Left renal pelvis (tissue), 4 donors: Measurements from ENCODE around the gene CARF. TPM values are rescaled to one million over a fixed set of nuclear protein-coding genes. Genes with fewer than 3 reads are reported as not detected.
A peak's percentile ranks its signal among the peaks of the same experiment; 100 is the strongest.
"Not testable (repeated sequence)": the region's sequence is repeated elsewhere in the genome, so short reads cannot be mapped to it uniquely, and the experiment has no call there.

ENCODE experiments used
- DNase-seq, 4 donors: peaks; one replicate each; pipeline ENCODE4 v3.0.0-alpha.2; 2013; ENCODE audit warnings: low read depth in 4 of 4, low spot score in 3 of 4
- polyA plus RNA-seq, 4 donors: library from polyadenylated mRNA; unstranded; fragments of 120-200 nt; gene quantifications; one replicate each; pipeline ENCODE4 v1.2.1, GENCODE V29; 2013; ENCODE audit not compliant: insufficient read length in 4 of 4

The CARF gene, protein sequence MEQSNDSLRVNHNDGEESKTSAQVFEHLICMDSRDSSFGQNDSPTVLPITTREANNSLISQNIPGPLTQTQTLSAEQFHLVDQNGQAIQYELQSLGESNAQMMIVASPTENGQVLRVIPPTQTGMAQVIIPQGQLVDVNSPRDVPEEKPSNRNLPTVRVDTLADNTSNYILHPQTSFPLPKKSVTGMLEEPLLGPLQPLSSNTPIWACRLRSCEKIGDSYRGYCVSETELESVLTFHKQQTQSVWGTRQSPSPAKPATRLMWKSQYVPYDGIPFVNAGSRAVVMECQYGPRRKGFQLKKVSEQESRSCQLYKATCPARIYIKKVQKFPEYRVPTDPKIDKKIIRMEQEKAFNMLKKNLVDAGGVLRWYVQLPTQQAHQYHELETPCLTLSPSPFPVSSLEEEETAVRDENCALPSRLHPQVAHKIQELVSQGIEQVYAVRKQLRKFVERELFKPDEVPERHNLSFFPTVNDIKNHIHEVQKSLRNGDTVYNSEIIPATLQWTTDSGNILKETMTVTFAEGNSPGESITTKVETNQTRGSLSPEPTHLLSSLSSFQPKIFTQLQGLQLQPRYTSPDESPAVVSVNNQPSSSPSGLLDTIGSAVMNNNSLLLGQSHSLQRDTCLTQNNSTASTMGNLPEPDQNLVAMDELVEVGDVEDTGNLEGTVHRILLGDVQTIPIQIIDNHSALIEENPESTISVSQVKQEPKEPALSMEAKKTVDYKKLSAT
- 10 to 100 TPM; 11.7 to 21.1 (median 14.7) TPM for polyA plus RNA-seq

DNA sequence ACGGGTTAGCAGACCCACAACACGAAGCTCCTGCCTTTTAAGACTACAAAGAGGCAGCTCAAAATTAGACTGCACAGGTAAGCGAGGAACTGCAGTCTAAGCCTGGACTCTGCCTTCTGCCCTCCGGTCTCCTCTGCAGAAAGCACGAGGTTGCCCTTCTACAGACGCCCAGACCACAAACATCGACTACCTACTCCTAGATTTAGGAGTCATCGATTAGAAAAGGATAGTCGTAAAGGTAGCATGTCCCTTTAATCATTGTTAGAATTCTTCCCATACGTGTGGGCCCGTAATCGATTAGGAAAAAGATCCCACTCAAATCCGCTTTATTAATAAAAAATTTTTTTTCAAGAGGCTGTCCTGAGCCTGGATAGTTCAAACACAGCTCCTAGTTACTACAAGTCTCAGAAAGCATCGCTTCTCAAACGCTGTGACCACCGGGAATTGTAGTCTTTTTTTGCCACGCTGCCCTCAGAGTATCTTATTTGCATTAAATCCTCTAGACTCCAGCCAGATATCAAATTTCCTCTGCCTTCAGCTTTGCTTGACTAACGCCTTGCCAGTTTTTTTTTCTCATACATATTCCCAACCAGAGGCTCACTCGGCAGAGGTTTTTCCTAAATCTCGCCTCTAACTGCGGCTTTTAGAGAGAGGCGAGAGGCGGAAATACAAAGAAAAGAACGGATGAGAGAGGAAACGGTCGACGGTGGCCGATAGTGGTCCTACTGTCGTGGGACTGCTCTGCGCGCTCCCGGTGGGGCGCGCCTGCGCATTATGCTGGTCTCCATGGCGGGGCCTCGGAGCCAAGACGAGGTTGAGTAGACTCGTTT is at the start of gene CARF, which contains the start of gene WDR12:
CARF (plus strand) TSS at position 764 of the 830 bp plus-strand sequence. CDS start 29,628 bp downstream, outside the sequence.
WDR12 (minus strand) TSS at position 162 of the 830 bp plus-strand sequence. CDS start 197 bp downstream, outside the sequence.
- peak; percentile 94 to 97 (median 94) for DNase-seq

DNA sequence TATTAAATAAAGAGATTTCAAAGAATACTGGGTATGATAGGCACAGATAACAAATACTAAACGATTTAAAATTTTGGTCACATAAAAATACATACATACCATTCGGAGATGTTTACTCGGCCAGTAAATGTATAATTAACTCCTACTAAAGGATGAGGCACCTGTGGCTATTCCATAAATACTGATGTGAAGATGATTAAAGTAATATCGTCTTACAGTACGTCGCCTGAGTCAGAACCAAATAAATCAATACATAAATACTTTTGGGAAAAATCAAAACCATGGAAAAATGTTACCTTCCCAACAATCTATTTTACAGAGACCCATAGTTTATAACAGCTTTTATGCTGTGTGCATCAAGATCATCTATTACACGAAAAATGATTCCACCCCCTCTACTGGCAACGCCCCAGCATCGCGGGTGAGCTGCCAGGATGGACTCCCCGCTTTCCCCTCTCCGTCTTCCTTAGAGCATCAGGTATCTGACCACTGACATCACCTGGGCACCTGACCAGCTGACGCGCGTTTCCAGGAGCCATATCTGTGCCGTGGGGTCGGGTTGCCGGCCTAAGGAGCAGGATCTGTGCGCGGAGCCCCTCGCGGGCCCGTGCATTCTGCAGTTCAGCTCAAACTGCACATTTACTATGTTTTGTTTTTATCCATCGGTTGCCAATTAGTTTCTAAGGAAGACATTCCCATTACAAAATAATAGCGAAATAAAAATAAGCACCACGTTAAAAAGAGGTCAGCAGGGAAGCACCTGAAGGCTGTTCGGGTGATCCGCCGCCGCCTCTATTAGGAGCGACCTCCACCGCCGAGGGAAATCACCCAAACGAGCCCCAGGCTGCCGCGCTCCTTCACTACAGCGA is 41.4 kb upstream of the CARF start:
- DNase-seq = peak; percentile 54 to 73 (median 60)

DNA sequence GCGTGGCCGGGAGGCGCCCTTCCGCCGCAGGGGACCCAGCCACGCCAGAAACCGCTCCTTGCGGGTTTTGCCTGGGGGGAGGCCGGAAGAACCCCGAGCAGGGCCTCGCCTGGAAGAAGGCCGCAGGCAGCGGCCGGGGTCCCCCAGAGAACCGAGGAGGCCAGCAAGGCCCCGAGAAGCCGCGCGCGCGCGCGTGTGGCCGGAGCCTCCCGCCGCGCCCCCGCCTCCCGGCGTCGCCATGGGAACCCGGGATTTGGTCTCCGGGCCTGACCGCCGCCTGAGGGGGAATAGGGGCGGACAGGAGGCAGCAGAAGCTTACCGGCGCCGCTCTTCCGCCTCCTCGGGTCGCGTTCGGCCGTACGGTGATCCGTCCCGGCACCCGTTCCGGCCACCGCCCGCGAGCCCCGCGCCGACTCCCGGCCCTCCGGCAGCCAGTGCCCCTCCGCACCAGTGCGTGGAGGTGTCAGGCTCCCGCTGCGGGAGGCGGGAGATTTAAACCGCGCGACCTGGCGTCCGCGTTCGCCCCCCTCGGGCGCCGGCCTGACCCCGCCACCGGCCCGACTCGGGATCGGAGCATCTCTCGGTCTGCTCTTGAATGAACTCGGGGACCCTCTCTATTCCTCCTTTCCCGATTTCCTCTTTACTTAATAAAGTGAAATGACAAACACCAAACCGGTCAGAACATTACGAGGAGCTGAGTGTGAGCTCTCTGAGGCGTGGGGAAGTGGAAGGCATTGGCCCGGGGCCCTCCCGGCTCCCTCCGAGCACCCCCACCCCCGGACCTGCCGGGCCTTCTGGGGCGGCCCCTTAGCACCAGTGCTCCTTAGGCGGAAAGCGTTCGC is 40.6 kb upstream of the CARF start, which contains the start of gene ICA1L:
ICA1L (minus strand) TSS at position 467 of the 842 bp plus-strand sequence. CDS start 42,757 bp downstream, outside the sequence.
- peak; percentile 60 to 71 (median 68) for DNase-seq

DNA sequence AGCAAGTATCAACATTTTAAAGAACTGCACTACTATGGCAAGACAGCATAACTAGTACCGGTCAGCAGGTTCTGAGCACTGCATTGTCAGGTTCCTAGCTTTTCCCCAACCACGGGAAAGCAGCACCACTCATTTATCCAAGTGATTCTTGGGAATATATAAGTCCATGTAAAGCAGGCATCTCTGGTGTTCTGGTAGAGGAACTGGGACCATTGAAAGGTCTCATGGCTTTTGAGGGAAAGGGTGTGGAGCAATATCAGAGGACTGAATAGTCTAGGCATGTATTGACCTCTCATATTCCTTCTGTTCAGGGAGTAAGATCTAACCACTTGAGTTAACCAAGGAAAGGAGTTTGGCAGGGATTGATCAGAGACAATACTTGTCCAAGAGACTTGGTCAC is 34.4 kb upstream of the CARF start:
- DNase-seq = no peak

DNA sequence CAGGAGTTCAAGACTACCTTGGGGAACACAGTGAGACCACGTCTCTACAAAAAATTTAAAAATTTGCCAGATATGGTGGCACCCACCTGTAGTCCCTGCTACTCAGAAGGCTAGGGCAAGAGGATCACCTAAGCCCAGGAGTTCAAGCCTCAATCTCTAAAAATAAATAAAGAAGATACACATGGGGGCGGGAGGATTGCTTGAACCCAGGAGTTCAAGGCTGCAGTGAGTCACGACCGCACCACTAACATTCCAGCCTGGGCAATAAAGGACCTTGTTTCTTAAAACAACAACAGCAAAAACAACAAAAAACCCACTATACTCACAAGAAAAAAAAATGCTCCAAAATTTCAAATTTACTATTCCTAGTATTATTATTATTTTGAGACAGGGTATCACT is 30.5 kb upstream of the CARF start:
- DNase-seq = no peak

DNA sequence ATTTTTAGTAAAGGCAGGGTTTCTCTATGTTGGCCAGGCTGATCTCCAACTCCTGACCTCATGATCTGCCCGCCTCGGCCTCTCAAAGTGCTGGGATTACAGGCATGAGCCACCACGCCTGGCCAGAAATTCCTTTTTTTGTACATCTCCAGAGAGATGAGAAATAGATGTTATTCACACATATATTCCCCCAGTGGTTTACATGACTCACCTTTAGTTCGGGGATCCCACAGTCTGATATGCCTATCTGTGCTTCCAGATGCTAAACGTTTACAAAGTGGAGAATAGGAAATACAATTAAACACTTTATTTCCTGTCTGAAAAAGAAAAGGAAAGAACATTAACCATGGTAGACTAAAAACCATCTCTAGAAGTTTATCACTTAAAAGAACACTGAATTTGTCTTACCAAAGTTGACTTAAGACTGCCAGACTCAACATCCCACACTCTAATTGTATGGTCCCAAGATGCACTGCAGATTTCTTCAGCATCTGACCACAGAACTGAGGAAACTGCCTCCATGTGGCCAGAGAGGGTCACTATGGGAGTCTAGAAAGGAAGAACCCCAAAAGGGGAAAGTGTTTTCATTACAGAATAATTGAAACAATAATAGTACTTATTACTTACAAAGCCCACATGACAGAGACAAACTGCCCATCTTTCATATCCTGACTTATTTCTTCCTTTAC is 27.9 kb upstream of the CARF start:
- DNase-seq = no peak

DNA sequence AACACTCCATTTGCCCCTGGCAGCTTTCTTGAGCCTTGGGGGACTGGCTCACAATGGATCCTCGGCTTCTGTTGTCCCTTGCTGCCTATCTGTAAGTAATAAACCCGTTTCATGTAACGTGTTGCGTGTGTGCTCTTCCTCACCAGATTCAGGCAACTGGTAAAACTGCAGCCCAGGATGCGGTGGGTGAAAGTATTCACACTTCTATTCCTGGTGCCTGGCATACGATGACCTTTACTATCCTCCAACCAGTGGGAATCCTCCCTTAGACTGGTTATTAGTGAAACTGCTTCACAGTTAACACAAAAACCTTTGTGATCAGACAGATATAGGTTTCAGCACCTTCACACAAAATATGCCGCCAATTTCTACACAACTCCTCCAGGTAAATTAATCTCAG is 26.9 kb upstream of the CARF start:
- DNase-seq = no peak

DNA sequence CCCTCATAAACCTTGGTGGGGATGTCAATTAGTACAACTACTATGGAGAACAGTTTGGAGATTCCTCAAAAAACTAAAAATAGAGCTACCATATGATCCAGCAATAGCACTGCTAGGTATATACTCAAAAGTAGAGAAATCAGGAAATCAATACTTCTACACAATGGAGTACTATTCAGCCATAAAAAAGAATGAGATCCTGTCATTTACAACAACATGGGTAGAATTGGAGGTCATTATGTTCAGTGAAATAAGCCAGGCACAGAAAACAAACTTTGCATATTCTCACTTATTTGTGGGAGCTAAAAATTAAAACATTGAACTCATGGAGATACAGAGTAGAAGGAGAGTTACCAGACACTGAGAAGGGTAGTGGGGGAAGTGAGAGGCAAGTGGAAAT is 6.6 kb upstream of the CARF start:
- DNase-seq = not testable (repeated sequence)

DNA sequence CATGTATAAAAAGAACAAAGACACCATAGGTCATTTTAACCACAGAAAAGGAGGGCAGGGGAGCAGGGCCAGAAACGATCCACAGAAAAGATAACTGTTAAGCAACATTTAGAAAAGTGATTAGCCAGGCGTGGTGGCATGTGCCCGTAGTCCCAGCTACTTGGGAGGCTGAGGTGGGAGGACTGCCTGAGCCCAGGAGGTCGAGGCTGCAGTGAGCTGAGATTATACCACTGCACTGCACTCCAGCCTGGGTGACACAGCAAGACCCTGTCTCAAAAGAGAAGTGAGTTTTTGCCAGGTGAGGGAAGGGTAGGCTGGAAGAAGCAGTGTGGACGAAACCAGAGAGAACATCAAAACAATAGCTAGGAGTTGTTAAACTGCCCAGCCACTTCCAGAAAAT is 3.9 kb upstream of the CARF start:
- DNase-seq = no peak

DNA sequence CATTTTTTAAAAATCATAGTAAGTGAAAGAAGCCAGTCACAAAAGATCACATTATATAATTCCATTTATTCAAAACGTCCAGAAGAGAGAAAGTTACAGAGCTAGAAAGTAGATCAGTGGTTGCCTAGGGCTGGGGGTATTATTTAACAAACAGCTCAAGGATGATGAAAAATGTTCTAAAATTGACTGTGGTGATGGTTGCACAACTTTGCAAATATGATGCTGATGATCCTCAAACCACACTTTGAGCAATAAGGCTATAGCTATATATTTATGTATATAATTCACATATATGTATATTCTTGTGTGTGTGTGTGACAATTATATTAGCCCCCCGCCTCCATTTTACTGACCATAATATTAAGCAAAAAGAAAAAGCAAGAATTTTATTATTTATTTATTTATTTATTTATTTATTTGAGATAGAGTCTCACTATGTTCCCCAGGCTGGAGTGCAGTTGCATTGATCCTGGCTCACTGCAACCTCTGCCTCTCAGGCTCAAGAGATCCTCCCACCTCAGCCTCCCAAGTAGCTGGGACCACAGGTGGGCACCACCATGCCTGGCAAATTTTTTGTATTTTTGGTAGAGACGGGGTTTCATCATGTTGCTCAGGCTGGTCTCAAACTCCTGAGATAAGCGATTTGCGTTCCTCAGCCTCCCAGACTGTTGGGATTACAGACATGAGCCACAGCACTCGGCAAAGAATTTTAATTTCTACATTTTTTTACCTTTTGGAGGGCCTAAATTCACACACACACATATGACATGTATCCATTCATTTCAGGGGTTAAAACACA is 2.5 kb upstream of the CARF start:
- DNase-seq = no peak

DNA sequence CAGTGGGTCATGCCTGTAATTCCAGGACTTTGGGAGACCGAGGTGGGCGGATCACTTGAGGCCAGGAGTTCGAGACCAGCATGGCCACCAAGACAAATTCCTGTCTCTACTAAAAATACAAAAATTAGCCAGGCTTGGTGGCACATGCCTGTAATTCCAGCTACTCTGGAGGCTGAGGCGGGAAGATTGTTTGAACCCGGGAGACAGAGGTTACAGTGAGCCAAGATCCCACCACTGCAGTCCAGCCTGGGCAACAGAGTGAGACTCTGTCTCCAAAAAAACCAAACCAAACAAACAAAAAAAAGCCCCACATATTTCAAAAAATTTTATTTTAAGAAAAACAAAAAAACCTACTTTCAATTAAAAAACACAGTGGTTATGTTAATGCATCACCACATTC is 1.8 kb upstream of the CARF start:
- not testable (repeated sequence) for DNase-seq

DNA sequence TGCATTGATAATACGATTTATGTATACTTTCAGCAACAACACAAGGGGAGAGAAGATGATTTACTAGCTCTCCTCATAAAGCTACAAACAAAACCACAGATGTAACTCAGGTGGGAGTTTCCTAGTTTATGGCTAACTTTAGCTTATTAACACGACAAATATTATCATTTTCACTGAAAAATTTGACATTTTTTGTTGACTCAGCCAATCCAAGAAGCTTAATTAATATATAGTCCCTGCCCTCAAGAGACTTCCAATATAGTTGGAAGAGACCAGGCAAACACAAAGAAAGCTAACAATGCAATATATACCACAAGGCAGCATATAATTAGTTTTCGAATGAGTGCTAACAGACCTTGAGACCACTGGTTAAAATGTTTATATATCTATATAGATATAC is 1.4 kb upstream of the CARF start:
- DNase-seq = no peak

DNA sequence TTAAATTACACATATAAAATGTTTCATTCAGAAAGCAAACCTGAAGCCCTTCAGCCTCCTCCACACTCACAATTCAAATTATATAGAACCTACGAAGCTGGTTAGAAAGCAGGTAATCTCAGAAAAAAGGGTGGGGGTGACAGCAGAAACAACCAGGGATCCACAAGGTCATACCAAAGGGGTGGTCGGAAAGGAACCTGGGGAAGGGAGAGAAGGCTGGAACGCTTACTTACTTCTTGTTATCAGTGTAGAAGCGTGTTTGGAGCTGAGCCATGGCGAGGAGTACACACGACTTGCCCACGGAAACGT is 918 bp upstream of the CARF start:
- DNase-seq = no peak

DNA sequence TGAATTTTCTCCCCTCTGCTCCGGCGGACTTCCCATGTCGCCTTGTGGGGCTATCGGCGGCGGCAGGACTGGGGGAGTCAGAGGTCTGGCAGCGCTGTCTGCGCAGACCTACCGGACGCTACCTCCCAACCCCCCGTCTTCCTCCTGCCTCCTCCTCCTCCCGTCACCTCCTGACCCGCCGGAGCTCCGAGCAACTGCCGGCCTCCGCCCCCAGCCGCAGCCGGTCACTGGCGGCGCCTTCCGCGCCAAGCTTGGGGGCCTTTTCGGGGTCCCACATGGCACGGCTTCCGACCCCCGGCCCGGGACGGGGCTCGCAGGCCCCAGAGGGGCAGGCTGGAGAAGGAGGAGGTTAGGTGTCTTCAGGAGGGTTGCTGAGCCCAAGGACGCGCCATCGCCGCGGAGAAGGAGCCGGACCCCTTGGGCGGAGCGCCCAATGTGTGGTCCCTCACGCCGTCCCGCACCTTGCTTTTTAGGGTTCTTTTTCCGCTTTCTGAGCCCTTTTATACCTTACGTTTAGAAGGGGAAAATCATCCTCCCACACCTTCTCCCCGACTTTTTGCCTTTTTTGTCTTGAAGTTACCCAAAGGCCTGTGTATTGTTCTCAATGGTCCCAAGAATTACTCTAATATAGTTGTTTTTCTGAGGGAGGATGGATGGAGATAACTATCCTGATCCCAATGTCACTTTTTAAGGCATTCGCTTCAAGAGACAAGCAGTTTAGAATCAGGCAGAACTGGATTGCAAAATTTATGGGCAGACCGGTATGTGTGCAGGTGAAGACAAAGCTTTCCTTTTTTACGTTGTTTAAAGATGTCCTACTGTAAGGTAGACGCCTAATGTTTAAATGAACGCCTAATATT is 497 bp downstream of the CARF start:
- peak in 2 of 4 donors; percentile 4 to 10 for DNase-seq

DNA sequence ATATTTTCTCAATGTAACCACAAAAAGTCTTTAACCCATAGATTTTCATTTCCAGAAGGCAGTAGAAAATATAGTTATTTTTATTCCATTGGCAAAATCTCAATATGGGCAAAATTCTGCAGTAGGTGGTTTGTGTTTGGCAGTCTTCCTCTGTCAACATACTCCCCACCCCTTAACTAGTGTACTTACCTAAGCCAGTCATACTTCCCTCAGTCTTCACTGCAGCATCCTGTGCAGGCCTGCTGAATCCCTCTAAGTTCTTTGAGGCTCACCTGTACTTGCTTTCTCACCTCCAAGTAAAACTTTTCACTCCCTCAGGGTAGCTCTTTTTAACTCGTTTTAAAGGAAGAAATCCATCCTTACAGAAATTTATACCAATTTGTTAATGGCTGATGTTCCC is 6.8 kb downstream of the CARF start:
- no peak for DNase-seq

DNA sequence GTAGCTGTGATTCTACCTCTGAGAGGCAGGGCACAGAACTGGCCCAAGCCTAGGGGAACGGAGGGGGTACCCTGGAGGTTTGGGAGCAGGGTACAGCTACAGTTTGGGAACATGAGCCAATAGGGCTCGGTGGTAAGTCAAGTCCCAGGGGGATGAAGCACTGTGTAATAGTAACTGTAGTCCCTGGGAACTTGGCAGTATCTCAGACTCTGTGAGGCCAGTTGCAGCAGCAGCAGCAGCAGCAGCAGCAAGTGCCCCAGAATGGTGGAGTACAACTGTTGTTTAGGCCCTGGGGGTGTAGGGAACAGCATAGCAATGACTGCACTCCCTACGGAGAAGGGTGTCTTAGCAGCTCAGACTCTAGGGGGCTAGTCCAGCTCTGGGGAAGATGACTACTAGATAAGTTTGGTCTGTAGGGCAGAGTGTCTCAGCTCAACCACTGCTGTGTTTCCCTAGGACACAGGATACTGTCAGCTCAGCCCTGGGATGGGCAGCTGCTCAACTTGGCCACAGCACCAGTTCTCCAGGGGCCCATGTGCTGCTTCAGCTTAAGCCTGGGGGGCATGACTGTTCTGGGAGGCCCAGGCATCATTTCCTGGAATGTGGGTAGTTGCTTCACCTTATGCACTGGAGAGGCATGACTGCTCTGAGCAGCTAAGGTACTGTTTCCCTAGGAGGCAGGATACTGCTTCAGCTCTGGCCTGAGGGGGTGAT is 20.5 kb downstream of the CARF start:
- DNase-seq = no peak
